Suprapubic skin (tissue), 4 donors: ENCODE data around the gene HOXB6.

Source experiments
- EP300 ChIP-seq: sonication (generic); formaldehyde crosslinking; IDR thresholded peaks from one replicate; pipeline ENCODE4 v1.6.1; 2017; ENCODE audit warnings: antibody characterized with exemption
- POLR2A ChIP-seq, 2 donors: fragments of 450-650 bp; IDR thresholded peaks; one replicate each; pipeline ENCODE4 v1.6.1; 2017; ENCODE audit warnings: antibody characterized with exemption in 2 of 2, mild to moderate bottlenecking in 2 of 2, moderate library complexity in 2 of 2
- POLR2AphosphoS5 ChIP-seq, 3 donors: sonication (generic); formaldehyde crosslinking; IDR thresholded peaks; one replicate each; pipeline ENCODE4 v1.6.1; 2017; ENCODE audit warnings: antibody characterized with exemption in 3 of 3
- TF ChIP-seq, protein P1 (sequence below), 2 donors: fragments of 200-600 bp in 1 of 2; fragments of 450-650 bp in 1 of 2; sonication (generic) in 1 of 2; IDR thresholded peaks; one replicate each; pipeline ENCODE4 v1.5.1; 2016 to 2019; ENCODE audit warnings: antibody characterized with exemption in 2 of 2, mild to moderate bottlenecking in 1 of 2, moderate library complexity in 1 of 2

DNA sequence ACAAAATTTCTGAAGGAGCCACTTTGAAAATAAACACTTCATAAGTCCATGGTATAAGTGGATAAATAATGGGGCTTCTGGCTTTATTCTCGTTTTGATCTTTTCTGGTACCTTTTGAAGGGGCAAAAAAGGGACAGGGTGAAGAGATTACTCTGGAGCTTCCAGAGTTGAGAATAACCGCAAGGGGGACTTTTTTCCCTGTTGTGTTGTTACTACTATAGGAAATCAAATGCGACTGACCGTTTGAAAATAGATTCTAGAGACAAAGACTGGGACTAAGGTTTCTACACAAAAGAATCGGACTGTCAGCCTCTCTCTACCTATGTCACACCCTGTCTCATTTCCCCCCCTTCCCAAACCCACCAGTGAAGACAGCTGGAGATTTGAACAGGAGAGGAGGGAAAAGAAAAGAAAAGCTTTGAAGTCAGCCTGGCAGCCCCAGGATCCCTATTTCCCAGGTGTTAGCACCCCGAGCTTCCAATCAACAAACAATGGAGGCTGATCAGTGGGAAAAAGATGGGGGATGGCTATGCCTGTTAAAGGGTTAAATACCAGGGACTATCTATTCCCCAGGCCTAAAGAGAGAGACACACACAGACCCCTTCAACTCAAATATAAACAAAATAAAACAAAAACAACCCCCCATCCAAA lies 35.0 kb downstream of the HOXB6 start:
- TF ChIP-seq, protein P1, sequence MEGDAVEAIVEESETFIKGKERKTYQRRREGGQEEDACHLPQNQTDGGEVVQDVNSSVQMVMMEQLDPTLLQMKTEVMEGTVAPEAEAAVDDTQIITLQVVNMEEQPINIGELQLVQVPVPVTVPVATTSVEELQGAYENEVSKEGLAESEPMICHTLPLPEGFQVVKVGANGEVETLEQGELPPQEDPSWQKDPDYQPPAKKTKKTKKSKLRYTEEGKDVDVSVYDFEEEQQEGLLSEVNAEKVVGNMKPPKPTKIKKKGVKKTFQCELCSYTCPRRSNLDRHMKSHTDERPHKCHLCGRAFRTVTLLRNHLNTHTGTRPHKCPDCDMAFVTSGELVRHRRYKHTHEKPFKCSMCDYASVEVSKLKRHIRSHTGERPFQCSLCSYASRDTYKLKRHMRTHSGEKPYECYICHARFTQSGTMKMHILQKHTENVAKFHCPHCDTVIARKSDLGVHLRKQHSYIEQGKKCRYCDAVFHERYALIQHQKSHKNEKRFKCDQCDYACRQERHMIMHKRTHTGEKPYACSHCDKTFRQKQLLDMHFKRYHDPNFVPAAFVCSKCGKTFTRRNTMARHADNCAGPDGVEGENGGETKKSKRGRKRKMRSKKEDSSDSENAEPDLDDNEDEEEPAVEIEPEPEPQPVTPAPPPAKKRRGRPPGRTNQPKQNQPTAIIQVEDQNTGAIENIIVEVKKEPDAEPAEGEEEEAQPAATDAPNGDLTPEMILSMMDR (IDR thresholded peaks at IDR 0.05): no peak
- TF ChIP-seq POLR2A (IDR thresholded peaks at IDR 0.05): no peak
- TF ChIP-seq POLR2AphosphoS5 (IDR thresholded peaks at IDR 0.05): no peak
- TF ChIP-seq EP300: no peak
